VCaP (cell line): ENCODE data around the gene OR51B4.

ENCODE experiments used
- H3K27ac ChIP-seq: fragments of 450-650 bp; 2 replicates; pipeline ENCODE4 v1.5.1; 2017
- CTCF ChIP-seq: fragments of 450-650 bp; conservative IDR thresholded peaks from 2 replicates; pipeline ENCODE4 v1.5.1; 2017; ENCODE audit warnings: mild to moderate bottlenecking, moderate library complexity

OR51B4 gene

DNA sequence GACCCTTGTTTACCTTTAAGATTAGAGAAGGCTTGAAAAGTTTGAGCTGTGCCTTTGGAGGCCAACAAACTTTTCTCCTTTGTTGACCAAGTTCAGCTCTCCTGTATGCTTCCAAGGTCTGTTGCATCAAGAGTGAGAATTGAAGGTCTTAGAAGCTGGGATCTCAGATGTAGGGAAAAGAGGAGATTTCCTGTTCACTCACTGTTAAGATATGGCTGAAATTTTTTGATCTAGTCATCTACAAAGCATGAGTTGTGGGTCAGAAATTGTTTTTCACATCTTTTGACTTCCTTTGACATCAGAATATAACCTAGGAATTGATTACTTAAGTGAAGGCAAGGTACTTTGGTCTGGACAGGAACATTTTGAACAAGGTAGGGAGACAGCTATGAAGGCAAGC, 12.1 kb downstream of the OR51B4 start:
- no peak overlapping the region for H3K27ac ChIP-seq

DNA sequence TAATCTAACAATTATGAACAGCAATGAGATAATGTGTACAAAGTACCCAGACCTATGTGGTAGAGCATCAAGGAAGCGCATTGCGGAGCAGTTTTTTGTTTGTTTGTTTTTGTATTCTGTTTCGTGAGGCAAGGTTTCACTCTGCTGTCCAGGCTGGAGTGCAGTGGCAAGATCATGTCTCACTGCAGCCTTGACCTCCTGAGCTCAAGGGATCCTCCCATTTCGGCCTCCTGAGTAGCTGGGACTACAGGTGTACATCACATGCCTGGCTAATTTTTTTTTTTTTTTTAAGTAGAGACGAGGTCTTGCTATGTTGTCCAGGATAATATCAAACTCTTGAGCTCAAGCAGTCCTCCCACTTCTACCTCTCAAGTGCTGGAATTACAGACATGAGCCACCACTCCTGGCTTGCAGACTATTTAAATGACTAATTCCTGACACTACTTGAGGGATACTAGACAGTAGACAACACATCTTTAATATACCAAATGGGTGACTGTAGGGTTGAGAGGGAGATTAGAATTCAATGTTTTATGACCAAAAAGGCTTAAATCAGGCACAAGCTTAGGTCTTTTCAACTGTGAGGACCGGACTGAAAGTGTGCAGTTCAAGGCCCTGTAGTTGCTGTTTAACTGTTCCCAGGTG, 12.7 kb downstream of the OR51B4 start:
- H3K27ac ChIP-seq: no peak overlapping the region
- TF ChIP-seq CTCF: no peak

More for the DNA sequence above, 12.1 kb downstream of the OR51B4 start:
- no peak for TF ChIP-seq CTCF

- TF ChIP-seq CTCF: no peak
- no peak overlapping the region for H3K27ac ChIP-seq
These were observed 13.4 kb downstream of the OR51B4 start for GRCh38 chr11:5288108-5288905.

GRCh38 chr11:5286901-5287300, 14.8 kb downstream of the OR51B4 start:
- TF ChIP-seq CTCF: no peak
- no peak overlapping the region for H3K27ac ChIP-seq

DNA sequence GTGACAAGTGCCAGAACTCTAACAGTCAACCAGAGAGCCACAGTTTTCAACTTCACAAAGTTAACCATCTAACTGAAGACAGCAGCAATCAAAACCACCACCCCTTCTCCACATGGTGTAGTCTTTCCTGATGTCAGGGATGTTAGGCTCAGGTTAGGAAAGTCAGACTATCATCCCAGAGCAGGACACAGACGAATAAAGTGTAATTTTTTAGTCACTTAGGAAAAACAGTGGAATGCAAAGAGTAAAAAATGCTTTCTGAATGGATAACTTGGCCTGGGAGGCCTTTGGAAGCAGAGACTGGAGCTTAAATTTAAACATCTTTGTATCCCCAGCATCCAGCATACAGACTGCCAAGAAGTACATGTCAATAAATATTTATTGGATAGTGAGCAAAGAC, 15.4 kb downstream of the OR51B4 start:
- no peak for TF ChIP-seq CTCF
- H3K27ac ChIP-seq: no peak overlapping the region

- no peak overlapping the region for H3K27ac ChIP-seq
- TF ChIP-seq CTCF: no peak
These were observed 15.9 kb downstream of the OR51B4 start for GRCh38 chr11:5285703-5286340.

GRCh38 chr11:5284637-5285036, 17.1 kb downstream of the OR51B4 start:
- TF ChIP-seq CTCF: no peak
- no peak overlapping the region for H3K27ac ChIP-seq
